Measurements from ENCODE around the gene NETO1.

- TF ChIP-seq SUZ12 (IDR thresholded peaks at IDR 0.05; ENCODE audit: extremely low read depth, insufficient read depth, insufficient read length) (no peak), YY1 (IDR thresholded peaks at IDR 0.05; ENCODE audit: insufficient read depth, insufficient read length) (no peak)
Measured at GRCh38 chr18:72811047-72811446, 56.7 kb downstream of the NETO1 start.
